ENCODE measurements around the gene UCK2. TPM values are rescaled to one million over a fixed set of nuclear protein-coding genes. Genes with fewer than 3 reads are reported as not detected.
A peak's percentile ranks its signal among the peaks of the same experiment; 100 is the strongest.

Gene UCK2
- total and polyA plus RNA-seq, 2 donors (not counting 1 experiment from before 2014, with no cell fraction given), result 8.9 to 11.5 TPM

DNA sequence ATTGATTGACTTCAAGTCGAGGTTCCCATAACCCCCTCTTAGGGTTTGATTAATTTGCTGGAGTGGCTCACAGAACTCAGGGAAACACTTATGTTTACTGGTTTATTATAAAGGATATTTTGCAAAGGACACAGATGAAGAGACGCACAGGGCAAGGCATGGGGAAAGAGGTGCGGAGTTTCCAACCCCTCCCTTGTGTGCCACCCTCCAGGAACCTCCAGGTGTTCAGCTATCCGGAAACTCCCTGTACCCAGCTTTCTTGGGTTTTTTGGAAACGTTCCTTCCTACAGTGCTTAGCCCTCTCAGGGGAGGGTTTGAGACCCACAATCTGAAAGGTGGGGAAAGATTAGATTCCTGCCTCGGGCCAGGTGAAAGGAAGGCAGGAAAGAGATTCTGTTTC lies 48.2 kb downstream of the UCK2 start:
- Mint-ChIP-seq H3K9me3 (ENCODE audit: insufficient read depth) (peaks cover 5% of the 10 kb centered on the region), H3K27me3 (no peaks in the 10 kb centered on the region), H3K27ac (no peak overlapping the region), H3K4me3 (no peak overlapping the region), H3K4me1 (peaks cover 44% of the 10 kb centered on the region)
- Histone ChIP-seq H3K27me3 (replicated peaks in 1 of 4; ENCODE audit: control extremely low read depth in 1 of 4, control insufficient read depth in 3 of 4, insufficient read depth in 4 of 4, low read length in 3 of 4) (no peaks in the 10 kb centered on the region), H3K9ac (ENCODE audit: low read length) (no peak overlapping the region), H3K27ac (ENCODE audit: low read length in 2 of 2) (no peak overlapping the region), H3K9me3 (ENCODE audit: control extremely low read depth in 1 of 3, control insufficient read depth in 2 of 3, insufficient read depth in 1 of 3, low read length in 2 of 3) (peaks cover 3 to 8% (median 5%) of the 10 kb centered on the region in 3 donors), H2AFZ (ENCODE audit: insufficient read depth, low read depth, low read length, poor library complexity, severe bottlenecking) (no peak overlapping the region), H3K4me3 (ENCODE audit: control extremely low read depth in 1 of 5, extremely low read depth in 1 of 5, insufficient read depth in 1 of 5, low read depth in 2 of 5, low read length in 4 of 5) (no peak overlapping the region), H3K79me2 (ENCODE audit: control insufficient read depth, insufficient read depth, low read length) (peaks cover 5% of the 10 kb centered on the region), H3K36me3 (replicated peaks in 1 of 2; ENCODE audit: control extremely low read depth in 1 of 2, control insufficient read depth in 1 of 2, extremely low read depth in 1 of 2, insufficient read depth in 2 of 2, low read length in 1 of 2) (peaks cover 0 to 1% of the 10 kb centered on the region in 2 experiments), H3K4me1 (ENCODE audit: control insufficient read depth in 2 of 2, insufficient read depth in 2 of 2, low read length in 2 of 2) (peaks cover 24 to 30% of the 10 kb centered on the region in 2 donors), H3K4me2 (replicated peaks; ENCODE audit: low read depth, low read length, poor library complexity, severe bottlenecking) (peak overlapping the region; percentile 7), H4K20me1 (ENCODE audit: control insufficient read depth, insufficient read depth, low read length, poor library complexity, severe bottlenecking) (no peaks in the 10 kb centered on the region)
- TF ChIP-seq CTCF (IDR thresholded peaks at IDR 0.05) (no peak), EZH2 (IDR thresholded peaks at IDR 0.05; ENCODE audit: borderline replicate concordance, insufficient read depth, low read depth, low read length, poor library complexity, severe bottlenecking) (no peak)
- no CpG with 5 or more reads among the region's 6 CpGs for WGBS (ENCODE audit: insufficient coverage)
- DNase-seq (no peak), ATAC-seq (ENCODE audit: low read depth) (no peak)
- ChIA-PET CTCF (no interaction called here), POLR2A (no interaction called here)
- intact Hi-C loops (cut with micrococcal nuclease), result loop anchor here (5.0 kb wide), 1 partner anchor 48 kb away; the partner anchor contains the start of gene UCK2

GRCh38 chr1:165876121-165876520 lies 48.7 kb downstream of the UCK2 start:
- Histone ChIP-seq H3K4me1 (ENCODE audit: control insufficient read depth in 2 of 2, insufficient read depth in 2 of 2, low read length in 2 of 2) (peaks cover 20 to 25% of the 10 kb centered on the region in 2 donors), H3K27ac (ENCODE audit: low read length in 2 of 2) (no peak overlapping the region), H3K36me3 (replicated peaks in 1 of 2; ENCODE audit: control extremely low read depth in 1 of 2, control insufficient read depth in 1 of 2, extremely low read depth in 1 of 2, insufficient read depth in 2 of 2, low read length in 1 of 2) (peaks cover 0 to 1% of the 10 kb centered on the region in 2 experiments), H3K79me2 (ENCODE audit: control insufficient read depth, insufficient read depth, low read length) (peaks cover 5% of the 10 kb centered on the region), H2AFZ (ENCODE audit: insufficient read depth, low read depth, low read length, poor library complexity, severe bottlenecking) (no peak overlapping the region), H3K9me3 (ENCODE audit: control extremely low read depth in 1 of 3, control insufficient read depth in 2 of 3, insufficient read depth in 1 of 3, low read length in 2 of 3) (peaks cover 3 to 8% (median 5%) of the 10 kb centered on the region in 3 donors), H3K9ac (ENCODE audit: low read length) (no peak overlapping the region), H4K20me1 (ENCODE audit: control insufficient read depth, insufficient read depth, low read length, poor library complexity, severe bottlenecking) (no peaks in the 10 kb centered on the region), H3K27me3 (replicated peaks in 1 of 4; ENCODE audit: control extremely low read depth in 1 of 4, control insufficient read depth in 3 of 4, insufficient read depth in 4 of 4, low read length in 3 of 4) (no peaks in the 10 kb centered on the region), H3K4me3 (ENCODE audit: control extremely low read depth in 1 of 5, extremely low read depth in 1 of 5, insufficient read depth in 1 of 5, low read depth in 2 of 5, low read length in 4 of 5) (no peak overlapping the region), H3K4me2 (replicated peaks; ENCODE audit: low read depth, low read length, poor library complexity, severe bottlenecking) (no peak overlapping the region)
- Mint-ChIP-seq H3K27ac (no peak overlapping the region), H3K27me3 (no peaks in the 10 kb centered on the region), H3K4me1 (peaks cover 40% of the 10 kb centered on the region), H3K4me3 (no peak overlapping the region), H3K9me3 (ENCODE audit: insufficient read depth) (peaks cover 5% of the 10 kb centered on the region)
- ChIA-PET CTCF (no interaction called here), POLR2A (no interaction called here)
- WGBS (ENCODE audit: insufficient coverage), result no CpG with 5 or more reads among the region's 1 CpG
- ATAC-seq (ENCODE audit: low read depth) (no peak), DNase-seq (no peak)
- no peak for TF ChIP-seq CTCF (IDR thresholded peaks at IDR 0.05)
- TF ChIP-seq EZH2 (IDR thresholded peaks at IDR 0.05; ENCODE audit: borderline replicate concordance, insufficient read depth, low read depth, low read length, poor library complexity, severe bottlenecking), result no peak
- intact Hi-C loops (cut with micrococcal nuclease), result loop anchor here (5.0 kb wide), 1 partner anchor 49 kb away; the partner anchor contains the start of gene UCK2

Measured in B cell (primary cell).